ENCODE data around the gene BICDL1.

GRCh38 chr12:120110550-120111501 lies 121.8 kb downstream of the BICDL1 start:
- no peak for TF ChIP-seq POLR2A (IDR thresholded peaks at IDR 0.05; ENCODE audit: low read depth, low read length)
- no peak for TF ChIP-seq CTCF (conservative IDR thresholded peaks at IDR 0.05; ENCODE audit: low read depth, low read length)
- TF ChIP-seq NFE2L2 (IDR thresholded peaks at IDR 0.05; ENCODE audit: low read depth, low read length) = no peak

All from IMR-90 (cell line).